Activated T-cell treated with anti-CD3 and anti-CD28 coated beads for 1 hour (primary cell): ENCODE results near the gene SCG3.

Source experiments
- DNase-seq: peaks from one replicate; pipeline ENCODE4 v3.0.0-alpha.2; 2020; ENCODE audit warnings: low read depth

SCG3 gene

DNA sequence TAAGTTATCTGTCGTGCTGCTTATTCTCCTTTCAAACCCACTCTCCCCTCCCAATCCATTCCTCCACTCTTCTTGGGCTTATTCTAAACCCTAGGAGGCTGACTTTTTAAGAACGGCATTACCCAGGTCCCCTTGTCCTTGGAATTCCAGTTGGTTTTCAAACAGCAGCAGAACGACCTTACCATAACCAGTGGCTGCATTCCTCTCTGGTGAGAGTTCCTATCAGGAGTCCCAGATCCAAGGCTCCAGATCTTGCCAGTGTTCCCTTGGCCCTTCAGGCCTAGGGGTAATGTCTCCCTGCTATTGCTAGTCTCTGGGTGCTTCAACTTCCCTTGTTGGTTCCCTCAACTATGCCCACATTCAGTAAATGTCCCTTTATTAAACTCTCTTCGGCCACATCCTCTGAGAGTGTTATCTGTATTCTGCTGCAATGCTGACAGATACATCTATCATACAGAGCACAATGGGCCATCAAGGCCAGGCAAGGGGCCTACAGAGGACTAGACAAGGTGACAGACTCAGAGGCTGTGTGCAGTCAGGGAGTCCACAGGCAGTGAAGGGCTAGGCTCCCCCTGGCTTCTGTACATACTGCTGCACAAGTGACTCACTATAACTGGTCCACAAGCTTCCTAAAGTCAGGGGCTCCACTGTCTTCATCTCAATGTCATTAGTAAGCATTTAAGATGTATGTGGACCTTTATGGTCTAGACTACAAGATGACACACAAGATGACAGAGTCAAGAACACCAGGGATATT, 46.0 kb downstream of the SCG3 start:
- no peak for DNase-seq

DNA sequence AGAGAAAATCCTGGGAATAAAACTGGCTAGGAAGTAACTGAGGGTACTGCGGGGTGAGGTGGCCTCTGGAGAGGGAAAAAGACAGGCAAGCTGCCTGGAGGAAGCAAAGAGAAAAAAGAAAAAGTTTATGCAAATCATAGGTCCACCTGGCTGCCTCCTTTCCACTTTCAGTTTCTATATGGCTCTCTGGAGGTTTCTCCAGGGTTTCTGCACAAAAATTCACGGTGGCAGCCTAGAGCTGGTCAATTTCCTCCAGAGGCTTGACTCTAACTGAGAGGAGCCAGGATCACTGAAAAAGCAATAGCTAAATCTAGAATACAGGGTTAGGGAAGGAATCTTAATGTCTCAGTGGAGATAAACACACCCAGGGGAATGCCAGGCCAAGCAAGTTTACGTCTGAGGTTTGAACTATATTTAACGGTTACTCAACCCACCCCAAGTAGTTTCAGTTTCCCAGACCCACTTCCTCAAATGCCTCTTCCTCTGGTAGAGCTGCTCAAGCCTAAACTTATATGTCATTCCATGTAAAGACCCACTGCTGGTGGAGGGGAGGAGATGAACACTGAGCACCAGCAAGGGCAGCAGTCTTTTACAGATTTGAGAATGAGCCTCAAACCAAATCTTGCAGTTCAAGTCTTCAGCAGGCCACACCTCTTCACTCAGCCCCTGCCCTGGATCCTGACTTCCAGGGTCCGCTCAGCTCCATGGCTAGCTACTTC, 50.4 kb downstream of the SCG3 start:
- DNase-seq, result peak; percentile 4

DNA sequence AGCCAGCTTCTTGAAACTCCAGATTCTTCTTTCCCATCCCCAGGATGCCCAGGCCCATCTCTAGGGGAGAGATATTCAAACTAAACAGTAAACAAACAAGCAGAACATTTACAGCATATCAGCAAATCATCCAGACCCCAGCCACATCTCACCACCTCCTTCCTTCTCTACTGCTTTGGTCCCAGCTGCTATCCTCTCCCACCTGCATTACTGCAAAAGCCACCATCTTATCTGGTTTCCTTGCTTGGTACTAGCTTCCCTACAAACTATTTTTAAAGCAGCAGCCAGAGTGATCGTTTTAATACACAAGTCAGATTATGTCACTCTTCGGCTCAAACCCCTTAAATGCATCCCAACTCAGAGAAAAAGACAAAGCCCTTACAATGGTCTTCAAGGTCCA, 51.3 kb downstream of the SCG3 start:
- no peak for DNase-seq

DNA sequence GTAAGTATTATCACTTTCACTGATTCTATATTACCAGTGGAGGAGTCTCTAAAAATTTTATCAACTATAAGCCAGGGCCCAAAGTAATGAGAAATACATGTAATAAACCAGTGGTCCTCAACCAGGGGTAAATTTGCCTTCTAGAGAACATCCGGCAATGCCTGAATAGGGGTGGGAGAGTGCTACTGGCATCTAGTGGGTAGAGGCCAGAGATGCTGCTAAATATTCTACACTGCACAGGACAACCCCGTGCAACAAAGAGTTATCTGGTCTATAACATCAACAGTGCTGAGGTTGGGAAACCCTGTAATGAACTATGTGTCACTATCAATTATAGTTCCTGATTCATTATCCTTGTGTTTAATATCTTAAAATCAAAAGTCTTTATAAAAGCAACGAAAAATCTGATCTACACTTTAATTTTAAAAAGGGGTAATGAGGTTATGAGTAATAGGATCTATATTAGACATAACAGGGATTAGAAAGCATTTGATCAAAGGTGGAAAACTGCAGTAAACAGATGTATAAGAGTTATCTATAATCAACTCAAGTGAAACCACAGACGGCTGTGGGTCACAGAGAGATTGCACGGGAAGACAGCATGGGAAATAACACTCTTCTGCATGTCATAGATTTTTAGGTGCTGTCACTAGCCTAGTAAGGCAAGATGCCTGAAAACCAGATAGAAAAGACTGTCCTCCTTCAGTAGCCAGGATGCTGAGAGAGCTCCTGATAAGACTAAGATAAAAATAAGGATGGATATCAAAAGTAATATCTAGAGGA, 54.1 kb downstream of the SCG3 start:
- DNase-seq, result no peak

DNA sequence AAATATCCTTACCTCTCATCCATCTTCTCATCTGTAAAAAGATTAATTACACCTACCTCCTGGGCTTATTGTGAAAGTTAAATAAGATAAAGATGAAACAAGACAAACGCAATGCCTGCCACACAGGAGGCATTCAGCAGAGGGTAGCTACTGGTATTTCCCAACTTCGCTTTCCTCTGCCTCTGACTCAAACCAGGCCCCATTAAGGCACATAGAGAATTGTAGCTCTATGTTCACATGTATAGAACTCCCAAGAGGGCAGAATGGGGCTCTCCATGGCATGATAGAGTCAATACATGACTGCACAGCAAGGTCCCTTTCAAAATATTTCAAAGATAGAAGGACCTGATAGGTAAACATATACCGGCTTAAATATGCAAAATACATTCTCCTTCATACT, 54.8 kb downstream of the SCG3 start:
- no peak for DNase-seq

DNA sequence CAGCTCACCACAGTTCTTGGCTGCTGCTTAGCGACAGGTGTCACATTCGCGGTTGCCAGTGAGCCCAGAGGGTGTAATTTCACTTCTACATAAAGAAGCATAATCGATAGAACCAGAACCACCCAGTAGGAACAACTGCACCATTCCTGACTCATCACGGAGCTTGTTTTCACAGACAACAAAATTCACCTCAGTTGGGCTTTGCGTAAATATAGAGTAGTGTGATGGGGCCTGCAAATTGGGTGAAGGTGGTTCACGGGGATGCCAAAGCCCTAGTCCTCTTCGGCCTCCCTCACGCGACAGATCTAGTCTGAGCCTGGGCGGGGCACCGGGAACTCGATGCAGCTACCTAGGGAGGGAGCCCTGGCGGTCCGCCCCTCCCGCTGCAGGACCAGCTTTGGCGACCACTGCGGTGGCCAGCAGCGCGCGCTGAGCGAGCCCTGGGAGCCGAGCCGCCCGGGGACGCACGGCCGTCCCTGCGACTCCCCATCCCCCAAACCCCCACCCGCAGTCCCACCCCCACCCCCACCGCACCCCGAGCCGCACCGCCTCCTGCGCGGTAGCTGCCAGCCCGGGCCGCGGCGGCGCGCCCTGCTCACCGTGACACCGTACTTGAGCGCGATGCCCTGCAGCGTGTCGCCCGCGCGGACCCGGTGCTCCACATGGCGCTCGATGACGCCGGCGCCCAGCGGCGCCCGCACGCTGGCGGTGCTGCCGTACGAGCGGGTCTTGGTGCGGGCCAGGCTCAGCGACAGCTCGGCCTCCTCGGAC, 55.6 kb downstream of the SCG3 start:
- DNase-seq, result peak; percentile 38

DNA sequence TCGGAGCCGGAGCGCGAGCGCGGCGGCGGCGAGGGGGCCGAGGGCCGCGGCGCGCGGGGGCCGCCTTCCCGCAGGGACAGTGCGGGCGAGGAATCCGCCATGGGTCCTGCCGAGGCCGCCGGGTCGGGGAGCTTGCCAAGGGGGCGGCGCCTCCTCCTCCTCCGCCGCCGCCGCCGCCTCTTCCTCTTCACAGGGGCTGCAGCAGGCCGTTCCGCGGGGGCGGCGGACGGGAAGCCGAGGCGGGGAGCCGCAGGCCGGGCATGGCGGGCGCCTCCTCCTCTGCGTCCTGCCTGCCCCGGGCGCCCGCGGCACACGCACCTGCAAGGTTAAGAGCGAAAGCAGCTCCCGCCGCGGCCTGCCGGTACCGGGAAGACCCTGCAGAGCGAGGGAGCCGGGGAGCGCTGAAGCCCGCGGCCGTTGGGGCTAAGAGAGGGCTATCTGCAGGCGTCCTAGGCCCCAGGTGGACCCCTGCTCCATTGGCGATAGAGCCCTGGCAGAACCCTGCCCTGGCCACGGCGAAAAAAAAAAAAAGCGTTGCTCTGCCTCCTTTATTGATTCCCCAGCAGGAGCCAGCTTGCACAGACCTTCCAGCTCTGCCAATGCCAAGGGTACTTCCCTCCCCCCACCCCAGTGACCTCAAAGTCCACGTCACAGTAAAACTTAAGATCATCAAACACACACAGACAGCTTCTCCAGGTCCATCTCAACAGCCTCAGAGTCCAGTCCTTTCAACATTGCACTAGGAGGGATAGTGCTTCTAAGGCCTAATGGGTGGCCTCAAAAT, 56.4 kb downstream of the SCG3 start, which contains the start of gene LYSMD2:
Gene LYSMD2 (minus strand): TSS at position 134 of the 784 bp plus-strand sequence. CDS start 33 bp downstream, at position 101.
- peak; percentile 64 for DNase-seq

DNA sequence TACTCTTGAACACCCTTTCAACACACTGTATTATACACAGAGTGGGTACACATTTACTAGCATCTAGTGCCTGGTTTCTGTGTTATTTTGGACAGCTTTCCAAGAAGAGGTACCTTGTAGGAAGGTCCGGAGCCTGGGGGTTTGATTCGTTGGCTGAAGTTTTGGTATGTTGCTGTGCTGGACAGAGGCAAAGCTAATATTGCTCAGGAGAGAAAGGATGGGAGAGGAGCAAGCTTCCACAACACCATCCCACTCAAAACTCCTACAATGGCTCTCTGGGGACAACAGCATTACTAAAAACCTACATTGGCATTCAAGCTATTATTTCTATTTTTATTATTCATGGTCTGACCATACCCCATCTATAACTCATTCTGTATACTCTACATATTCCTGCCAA, 57.2 kb downstream of the SCG3 start:
- no peak for DNase-seq

DNA sequence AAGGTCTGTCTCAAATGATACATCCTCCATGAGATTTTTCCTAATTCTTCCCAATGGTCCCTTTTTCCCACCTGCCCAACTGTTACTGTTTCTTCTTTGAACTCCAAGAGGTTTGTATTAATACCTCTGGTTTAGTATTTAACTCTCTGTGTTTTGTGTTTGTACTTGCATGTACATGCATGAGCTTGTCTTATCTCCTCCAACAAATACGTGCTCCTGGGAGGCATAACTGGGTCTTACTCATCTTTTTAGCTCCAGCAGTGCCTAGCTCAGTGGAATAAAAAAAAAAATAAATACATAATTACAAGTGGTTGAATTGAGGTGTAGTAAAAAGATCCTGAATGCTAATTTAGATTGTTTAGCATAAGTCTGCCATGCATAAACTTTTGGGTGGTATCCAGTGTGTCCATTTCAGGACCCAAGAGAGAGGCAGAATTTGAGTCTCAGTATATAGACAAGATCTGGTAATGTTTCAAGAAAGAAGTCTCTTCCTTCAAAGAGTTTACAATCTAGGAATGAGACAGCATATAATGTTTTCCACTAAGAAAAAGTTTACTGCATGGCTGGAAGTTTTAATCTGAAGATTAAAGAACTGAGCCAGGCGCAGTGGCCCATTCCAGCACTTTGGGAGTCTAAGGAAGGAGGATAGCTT, 57.9 kb downstream of the SCG3 start:
- no peak for DNase-seq

DNA sequence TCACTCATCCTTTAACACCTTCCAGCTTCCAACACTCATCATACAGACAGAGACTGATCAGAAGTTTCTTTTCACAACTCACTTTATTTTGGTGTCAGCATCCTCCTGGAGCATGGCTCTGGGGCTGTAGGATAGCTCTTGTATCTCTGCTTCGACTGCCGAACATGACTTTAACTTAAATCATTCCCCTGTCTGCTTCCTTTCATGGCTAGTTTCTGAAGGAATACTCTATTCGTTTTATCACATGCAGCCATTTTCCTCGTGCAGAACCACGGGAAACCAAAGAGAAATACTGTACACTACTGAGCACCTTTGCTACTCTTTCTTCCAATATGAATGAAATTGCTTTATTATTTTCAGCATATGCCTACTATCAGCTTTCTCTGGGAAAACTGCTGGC, 68.0 kb downstream of the SCG3 start:
- no peak for DNase-seq

DNA sequence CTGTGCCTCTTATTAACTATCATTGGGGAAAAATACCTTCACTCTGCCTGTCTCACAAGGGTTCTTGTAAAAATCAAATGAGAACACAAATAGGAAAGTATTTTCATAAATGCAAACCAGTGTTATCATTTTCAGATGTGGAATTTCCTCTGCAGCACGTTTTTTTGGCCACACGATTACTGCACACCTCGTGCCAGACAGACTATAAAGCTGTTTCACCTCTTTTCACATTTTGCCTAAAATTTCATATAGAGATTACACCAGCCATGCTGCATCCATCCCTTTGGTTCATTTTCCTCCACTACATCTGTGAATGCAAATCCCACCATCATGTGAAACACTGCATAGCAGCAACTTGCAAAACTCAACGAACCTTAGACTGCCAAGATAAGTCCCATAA, 68.9 kb downstream of the SCG3 start:
- DNase-seq, result no peak

DNA sequence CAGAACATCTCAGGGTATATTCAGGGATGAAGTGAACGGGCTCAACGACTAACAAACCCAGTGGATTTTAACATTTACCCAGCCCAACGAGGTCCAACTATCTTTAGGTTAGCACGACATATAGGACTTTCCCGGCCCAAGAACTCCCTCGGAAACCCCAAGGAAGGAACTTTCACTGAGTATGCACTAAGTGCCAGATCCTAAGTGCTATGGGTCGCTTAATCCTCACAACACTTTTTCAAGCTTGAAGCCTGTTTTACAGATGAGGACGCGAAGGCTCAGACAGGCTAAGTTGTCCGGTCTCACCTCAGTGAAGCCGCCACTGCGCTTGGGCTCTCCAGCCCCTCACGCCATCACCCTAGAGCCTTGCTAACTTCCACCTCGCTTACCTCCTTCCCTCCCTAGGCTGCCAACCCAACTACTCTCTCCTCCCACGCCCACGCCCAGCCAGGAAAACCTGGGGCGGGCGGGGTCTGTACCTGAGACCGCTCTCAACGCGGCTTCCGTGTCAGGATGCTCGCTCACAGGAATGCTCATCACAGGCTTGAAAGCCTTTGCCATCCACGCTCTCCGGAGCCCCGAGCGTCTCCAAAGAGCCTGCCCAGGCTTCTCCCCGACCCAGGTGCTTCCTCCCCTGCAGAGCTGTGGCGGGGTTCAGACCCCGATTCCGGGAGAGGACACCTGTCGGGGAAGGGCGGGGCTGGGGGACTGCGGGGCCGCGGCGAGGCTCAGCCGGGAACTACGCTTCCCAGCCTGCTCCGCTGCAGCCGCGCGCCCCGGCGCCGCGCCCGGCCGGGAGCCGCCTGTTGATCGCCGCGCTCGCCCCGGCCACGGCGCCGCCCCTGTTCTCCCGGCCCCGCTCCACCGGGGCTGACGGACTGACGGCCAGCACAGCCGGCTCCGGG, 69.7 kb downstream of the SCG3 start, which contains the start of gene TMOD2:
Gene TMOD2 (plus strand): TSS at position 806 of the 905 bp plus-strand sequence. CDS start 14,845 bp downstream, outside the sequence.
- DNase-seq, result peak; percentile 29

DNA sequence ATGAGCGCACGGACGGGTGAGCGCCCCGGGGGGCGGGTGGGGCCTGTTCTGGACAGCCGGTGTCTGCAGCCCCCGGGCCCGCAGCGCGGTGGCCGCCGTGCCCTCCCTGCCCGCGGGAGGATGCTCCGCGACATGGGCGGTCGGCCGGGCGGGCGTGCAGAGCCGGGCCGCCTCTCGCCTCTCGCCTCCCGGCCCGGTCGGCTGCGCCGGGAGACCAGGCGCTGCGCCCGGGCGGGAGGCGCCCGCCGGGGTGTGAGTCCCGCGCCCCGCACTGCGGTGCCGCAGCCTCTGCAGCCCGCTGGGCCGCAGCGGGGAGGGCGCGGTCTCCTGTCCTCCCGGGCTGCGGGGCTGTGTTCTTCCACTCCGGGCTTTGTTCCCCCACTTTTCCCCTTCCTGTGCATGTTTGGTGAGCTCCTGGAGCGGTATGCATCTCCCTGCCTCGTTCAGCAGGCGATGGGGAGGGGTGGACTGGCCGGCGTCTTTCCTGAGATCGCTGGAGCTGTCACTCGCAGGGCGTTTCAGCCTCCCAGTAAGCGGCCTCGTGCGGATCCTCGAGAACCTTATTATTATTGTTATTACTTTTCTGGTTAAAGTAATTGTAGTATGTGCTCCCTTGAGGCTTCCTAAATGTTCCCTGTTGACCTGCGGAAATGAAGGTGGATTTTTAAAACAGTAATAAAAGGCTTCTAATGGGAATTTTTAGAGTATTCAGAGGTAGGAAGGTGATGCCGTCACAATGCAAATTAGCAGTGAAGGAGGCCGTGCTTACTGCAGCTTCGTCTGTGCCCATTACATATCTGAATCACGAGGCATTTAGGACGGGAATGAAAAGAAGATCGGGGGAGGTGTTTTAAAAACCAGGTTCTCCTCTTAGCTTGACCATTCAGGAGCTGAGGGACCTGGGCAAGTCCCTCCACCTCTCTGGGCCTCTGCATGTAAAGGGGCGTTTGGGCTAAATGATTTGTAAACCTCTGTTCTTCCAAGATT, 70.7 kb downstream of the SCG3 start:
- DNase-seq, result no peak

DNA sequence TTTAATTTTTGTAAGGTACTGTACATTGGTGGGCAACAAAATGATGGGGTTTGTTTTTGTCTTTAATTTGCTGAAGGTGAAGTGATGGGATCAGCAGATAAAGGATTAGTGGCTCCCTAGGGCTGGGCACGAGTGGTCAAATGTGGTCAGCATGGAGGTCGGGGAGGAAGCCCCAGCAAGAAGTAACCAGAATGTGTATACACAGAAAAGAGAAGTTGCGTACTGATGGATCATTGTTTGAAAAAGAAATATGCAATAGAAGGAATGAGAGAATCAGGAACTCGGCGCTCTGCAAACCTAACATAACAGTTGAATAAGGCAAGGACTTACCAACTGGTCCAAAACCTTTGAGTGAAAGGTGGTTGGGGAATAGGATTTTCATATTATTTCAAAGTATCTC, 71.6 kb downstream of the SCG3 start:
- no peak for DNase-seq

DNA sequence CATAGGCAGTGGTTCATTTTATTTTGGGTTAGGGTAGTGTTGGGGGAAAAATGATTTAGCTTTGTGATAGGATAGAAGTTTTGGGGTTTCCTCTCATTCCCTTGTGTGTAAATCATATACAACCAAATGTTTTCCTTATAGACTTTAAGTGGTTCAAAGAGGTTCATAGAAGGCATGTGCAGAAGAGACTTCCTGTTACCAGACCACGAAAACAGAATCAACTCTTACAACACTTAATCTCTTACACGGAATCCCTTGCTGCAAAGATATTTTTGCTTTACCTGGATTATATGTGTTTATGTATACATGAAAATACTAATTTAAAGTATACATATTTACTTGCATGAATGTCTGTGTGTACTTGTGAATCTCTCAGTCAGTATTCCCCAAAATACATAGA, 73.0 kb downstream of the SCG3 start:
- no peak for DNase-seq

DNA sequence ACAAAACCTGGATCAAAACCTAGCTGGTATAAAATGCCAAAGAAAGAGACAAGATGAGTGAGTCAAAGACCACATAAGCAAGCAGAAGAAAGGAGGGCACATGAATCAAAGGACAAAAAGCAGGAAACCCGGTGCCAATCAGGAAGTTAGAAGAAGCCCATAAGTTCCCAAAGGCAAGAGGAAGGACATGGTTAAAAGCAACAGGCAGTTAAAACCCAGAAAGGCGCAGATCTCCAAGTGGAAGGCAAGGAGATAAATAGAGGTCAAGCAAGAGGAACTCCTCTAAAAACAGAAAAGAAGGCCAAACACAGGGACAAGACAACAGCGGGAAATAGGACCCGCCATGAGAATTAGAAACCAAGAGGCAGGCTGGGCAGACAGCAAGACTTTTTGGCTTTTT, 74.5 kb downstream of the SCG3 start:
- no peak for DNase-seq

DNA sequence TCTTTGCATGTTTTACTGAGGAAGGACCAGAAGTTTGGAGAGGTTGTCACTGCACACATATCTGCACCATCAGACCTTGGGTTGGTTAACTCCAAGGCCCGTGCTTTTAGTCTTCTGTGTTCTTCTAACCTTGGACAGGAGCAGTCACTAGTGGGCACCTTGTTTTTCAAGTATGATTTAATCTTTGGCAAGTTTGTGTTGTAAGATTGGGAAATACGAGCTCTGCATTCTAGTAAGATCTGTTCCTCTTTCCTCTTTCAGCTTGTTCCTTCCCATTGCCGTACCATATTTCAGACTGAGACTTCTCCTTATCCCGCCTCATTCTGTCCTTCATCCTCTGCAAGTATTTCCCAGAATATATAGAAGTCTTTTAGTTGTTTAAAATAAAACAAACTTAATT, 75.2 kb downstream of the SCG3 start:
- no peak for DNase-seq

DNA sequence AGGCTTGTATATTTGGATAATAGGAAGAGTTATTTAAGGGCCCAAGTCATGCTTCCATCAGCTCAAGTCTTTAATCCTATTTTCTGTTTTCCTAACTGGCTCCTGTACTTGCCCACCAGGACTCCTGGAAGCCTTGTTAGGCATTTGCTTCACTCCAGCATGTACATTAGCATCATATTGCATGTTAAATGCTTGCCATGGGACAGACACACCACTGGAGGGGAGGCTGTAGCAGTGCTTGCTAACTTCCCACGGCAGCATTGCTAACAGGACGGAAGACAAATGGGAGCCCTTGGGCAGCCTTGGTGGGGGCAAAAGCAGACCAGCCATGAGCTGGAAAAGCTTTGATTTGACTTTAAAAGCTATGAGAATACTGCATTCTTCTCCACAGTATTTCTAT, 76.1 kb downstream of the SCG3 start:
- no peak for DNase-seq
